GM23338 (cell line): ENCODE results near the gene NRROS.

Experiments used
- CREB1 ChIP-seq: fragments of 250-450 bp; sonication (Bioruptor Pico); IDR thresholded peaks from 2 replicates; pipeline ENCODE4 v1.5.0; 2020; ENCODE audit warnings: low read depth, mild to moderate bottlenecking, moderate library complexity
- CTCF ChIP-seq, 2 experiments: fragments of 200-600 bp in 1 of 2; sonication (generic) in 1 of 2; conservative IDR thresholded peaks; 2 replicates each; pipeline versions ENCODE4 v1.5.1 to v1.6.1; 2016 to 2017; ENCODE audit warnings: antibody characterized with exemption in 2 of 2, low read depth in 2 of 2, mild to moderate bottlenecking in 2 of 2, moderate library complexity in 1 of 2
- ETS1 ChIP-seq: IDR thresholded peaks from 2 replicates; pipeline ENCODE4 v1.6.1; 2016; ENCODE audit warnings: antibody characterized with exemption
- EZH2 ChIP-seq: fragments of 200-600 bp; sonication (generic); IDR thresholded peaks from one replicate; pipeline ENCODE4 v1.8.0; 2017; ENCODE audit warnings: antibody characterized with exemption, mild to moderate bottlenecking, low read depth; ENCODE audit not compliant: unreplicated experiment
- EZH2phosphoT487 ChIP-seq: fragments of 200-600 bp; sonication (generic); IDR thresholded peaks from one replicate; pipeline ENCODE4 v1.8.1; 2018; ENCODE audit warnings: antibody characterized with exemption; ENCODE audit not compliant: unreplicated experiment
- JUNB ChIP-seq: IDR thresholded peaks from one replicate; pipeline ENCODE4 v1.6.1; 2016; ENCODE audit warnings: antibody characterized with exemption; ENCODE audit not compliant: unreplicated experiment
- NANOG ChIP-seq: IDR thresholded peaks from 2 replicates; pipeline ENCODE4 v1.6.1; 2016; ENCODE audit warnings: antibody characterized with exemption, borderline replicate concordance
- POLR2AphosphoS5 ChIP-seq: IDR thresholded peaks from 2 replicates; pipeline ENCODE4 v1.6.1; 2016; ENCODE audit warnings: antibody characterized with exemption, low read depth
- REST ChIP-seq: IDR thresholded peaks from one replicate; pipeline ENCODE4 v1.6.1; 2018; ENCODE audit warnings: antibody characterized with exemption; ENCODE audit not compliant: unreplicated experiment
- ZNF114 ChIP-seq: fragments of 250-450 bp; sonication (Bioruptor Pico); IDR thresholded peaks from 2 replicates; pipeline ENCODE4 v1.5.0; 2020; ENCODE audit warnings: mild to moderate bottlenecking, moderate library complexity
- ZNF462 ChIP-seq: fragments of 250-450 bp; sonication (Bioruptor Pico); IDR thresholded peaks from 2 replicates; pipeline ENCODE4 v1.5.0; 2020; ENCODE audit warnings: mild to moderate bottlenecking, moderate library complexity

- TF ChIP-seq POLR2AphosphoS5 = no peak
- no peak for TF ChIP-seq CTCF (conservative IDR thresholded peaks at IDR 0.05; ENCODE audit: low read depth in 2 of 2)
- no peak for TF ChIP-seq EZH2
- no peak for TF ChIP-seq EZH2phosphoT487
- no peak for TF ChIP-seq ETS1
- TF ChIP-seq REST = no peak
- TF ChIP-seq CREB1 = no peak
- TF ChIP-seq NANOG = no peak
- no peak for TF ChIP-seq ZNF114 (CRISPR knock-in tag)
- TF ChIP-seq JUNB = no peak
- no peak for TF ChIP-seq ZNF462 (CRISPR knock-in tag)
Measured at GRCh38 chr3:196694941-196695848, 55.7 kb downstream of the NRROS start.
